H9 (cell line): Measurements from ENCODE around the gene ZNFX1. TPM values are rescaled to one million over a fixed set of nuclear protein-coding genes. Genes with fewer than 3 reads are reported as not detected.

Experiments used
- DNase-seq: peaks from one replicate; pipeline ENCODE4 v3.0.0-alpha.2; 2017
- H2AFZ ChIP-seq: one replicate; pipeline ENCODE4 v1.6.1; 2013; ENCODE audit warnings: mild to moderate bottlenecking, low read length, control low read depth, moderate library complexity
- H2AK5ac ChIP-seq: 2 replicates; pipeline ENCODE4 v1.6.1; 2013; ENCODE audit warnings: low read length, control low read depth, mixed read lengths; ENCODE audit not compliant: insufficient read length
- H2BK120ac ChIP-seq: one replicate; pipeline ENCODE4 v1.6.1; 2013; ENCODE audit warnings: low read depth, mild to moderate bottlenecking, low read length, control low read depth, inconsistent platforms; ENCODE audit not compliant: poor library complexity, severe bottlenecking
- H2BK12ac ChIP-seq: 2 replicates; pipeline ENCODE4 v1.6.1; 2013; ENCODE audit warnings: low read length, control low read depth, mixed read lengths, low read depth; ENCODE audit not compliant: insufficient read length
- H2BK15ac ChIP-seq: 2 replicates; pipeline ENCODE4 v1.6.1; 2013; ENCODE audit warnings: low read depth, low read length, control low read depth
- H2BK20ac ChIP-seq: one replicate; pipeline ENCODE4 v1.6.1; 2013; ENCODE audit warnings: low read depth, mild to moderate bottlenecking, low read length, control low read depth, inconsistent platforms; ENCODE audit not compliant: poor library complexity, severe bottlenecking
- H2BK5ac ChIP-seq: 2 replicates; pipeline ENCODE4 v1.6.1; 2013; ENCODE audit warnings: low read length, control low read depth, mixed read lengths; ENCODE audit not compliant: insufficient read length
- H3K14ac ChIP-seq: 2 replicates; pipeline ENCODE4 v1.6.1; 2013; ENCODE audit warnings: low read length, control low read depth; ENCODE audit not compliant: insufficient read depth
- H3K18ac ChIP-seq: 2 replicates; pipeline ENCODE4 v1.6.1; 2013; ENCODE audit warnings: low read depth, mild to moderate bottlenecking, mixed read lengths, low read length, control low read depth; ENCODE audit not compliant: insufficient read length
- H3K23ac ChIP-seq: 2 replicates; pipeline ENCODE4 v1.6.1; 2013; ENCODE audit warnings: low read length, control low read depth, mixed read lengths, low read depth; ENCODE audit not compliant: insufficient read length
- H3K23me2 ChIP-seq: 2 replicates; pipeline ENCODE4 v1.6.1; 2013; ENCODE audit warnings: low read depth, mild to moderate bottlenecking, mixed read lengths, low read length, control low read depth; ENCODE audit not compliant: insufficient read length, poor library complexity, severe bottlenecking
- H3K27ac ChIP-seq: 2 replicates; pipeline ENCODE4 v1.5.1; 2013; ENCODE audit warnings: low read length, control low read depth, mixed read lengths, low read depth; ENCODE audit not compliant: insufficient read length
- H3K27me3 ChIP-seq: 2 replicates; pipeline ENCODE4 v1.6.1; 2013; ENCODE audit warnings: low read length, control low read depth, inconsistent platforms; ENCODE audit not compliant: insufficient read depth
- H3K4ac ChIP-seq: 2 replicates; pipeline ENCODE4 v1.6.1; 2013; ENCODE audit warnings: low read depth, mild to moderate bottlenecking, control low read depth, inconsistent platforms, low read length, moderate library complexity
- H3K4me1 ChIP-seq: 2 replicates; pipeline ENCODE4 v1.6.1; 2013; ENCODE audit warnings: low read length, control low read depth, inconsistent platforms; ENCODE audit not compliant: insufficient read depth
- H3K4me2 ChIP-seq: 2 replicates; pipeline ENCODE4 v1.6.1; 2013; ENCODE audit warnings: low read length, control low read depth, mixed read lengths; ENCODE audit not compliant: insufficient read length, insufficient read depth
- H3K56ac ChIP-seq: 2 replicates; pipeline ENCODE4 v1.6.1; 2013; ENCODE audit warnings: low read depth, mild to moderate bottlenecking, mixed read lengths, low read length, control low read depth; ENCODE audit not compliant: insufficient read length
- H3K79me1 ChIP-seq: 2 replicates; pipeline ENCODE4 v1.6.1; 2013; ENCODE audit warnings: low read depth, mild to moderate bottlenecking, moderate library complexity, low read length, control low read depth, inconsistent platforms; ENCODE audit not compliant: insufficient read depth, poor library complexity, severe bottlenecking
- H3K79me2 ChIP-seq: 2 replicates; pipeline ENCODE4 v1.6.1; 2013; ENCODE audit warnings: low read length, control low read depth, inconsistent platforms; ENCODE audit not compliant: insufficient read depth
- H3K9ac ChIP-seq: 2 replicates; pipeline ENCODE4 v1.6.1; 2013; ENCODE audit warnings: low read length, control low read depth, mixed read lengths; ENCODE audit not compliant: insufficient read length; ENCODE audit errors: extremely low read depth
- H3K9me3 ChIP-seq: one replicate; pipeline ENCODE4 v1.6.1; 2013; ENCODE audit warnings: low read depth, low read length, inconsistent platforms; ENCODE audit not compliant: control insufficient read depth
- H3T11ph ChIP-seq: one replicate; pipeline ENCODE4 v1.6.1; 2013; ENCODE audit warnings: mild to moderate bottlenecking, low read length, control low read depth, inconsistent platforms
- H4K20me1 ChIP-seq: one replicate; pipeline ENCODE4 v1.6.1; 2013; ENCODE audit not compliant: control insufficient read depth, insufficient read length, insufficient read depth
- H4K5ac ChIP-seq: 2 replicates; pipeline ENCODE4 v1.6.1; 2013; ENCODE audit warnings: low read depth, mild to moderate bottlenecking, mixed read lengths, low read length, control low read depth; ENCODE audit not compliant: insufficient read length
- H4K8ac ChIP-seq: replicated peaks from 2 replicates; pipeline ENCODE4 v1.6.1; 2013; ENCODE audit warnings: low read length, control low read depth, mixed read lengths, low read depth; ENCODE audit not compliant: insufficient read length
- H4K91ac ChIP-seq: 2 replicates; pipeline ENCODE4 v1.6.1; 2013; ENCODE audit warnings: low read depth, mild to moderate bottlenecking, moderate library complexity, mixed read lengths, low read length, control low read depth; ENCODE audit not compliant: insufficient read length
- H3K27ac Mint-ChIP-seq, 3 experiments: 2 replicates in 2 of 3; 3 replicates in 1 of 3; pipeline ENCODE4 v1.8.0; 2020 to 2021; ENCODE audit warnings: mixed read lengths in 3 of 3, mild to moderate bottlenecking in 1 of 3, moderate library complexity in 1 of 3
- H3K27me3 Mint-ChIP-seq: 2 replicates; pipeline ENCODE4 v1.8.0; 2021; ENCODE audit warnings: low read depth, mild to moderate bottlenecking, moderate library complexity, mixed read lengths
- H3K36me3 Mint-ChIP-seq, 3 experiments: 2 replicates in 2 of 3; 3 replicates in 1 of 3; pipeline ENCODE4 v1.8.0; 2020 to 2021; ENCODE audit warnings: low read depth in 3 of 3, mixed read lengths in 3 of 3; ENCODE audit not compliant: insufficient read depth in 1 of 3
- H3K4me1 Mint-ChIP-seq, 2 experiments: 2 replicates each; pipeline ENCODE4 v1.8.0; 2020; ENCODE audit warnings: mixed read lengths in 2 of 2
- H3K4me3 Mint-ChIP-seq, 2 experiments: 2 replicates in 1 of 2; 3 replicates in 1 of 2; pipeline ENCODE4 v1.8.0; 2020 to 2021; ENCODE audit warnings: mild to moderate bottlenecking in 2 of 2, mixed read lengths in 2 of 2, moderate library complexity in 1 of 2
- H3K9me3 Mint-ChIP-seq, 2 experiments: 2 replicates in 1 of 2; 3 replicates in 1 of 2; pipeline ENCODE4 v1.8.0; 2020; ENCODE audit warnings: mild to moderate bottlenecking in 2 of 2, mixed read lengths in 2 of 2, moderate library complexity in 1 of 2
- CTCF ChIP-seq: fragments of 200-600 bp; sonication (generic); conservative IDR thresholded peaks from 3 replicates; pipeline ENCODE4 v1.8.0; 2021; ENCODE audit warnings: antibody characterized with exemption, mild to moderate bottlenecking
- WGBS: extraction: QIAGEN DNeasy Blood & Tissue Kit; methylation state at CpG from one replicate; pipeline ENCODE4 v1.1.7; 2013; ENCODE audit warnings: missing lambda C conversion rate, low lambda C conversion rate, mixed read lengths; ENCODE audit not compliant: insufficient read length; ENCODE audit errors: extremely low coverage; 5-methylcytosine and 5-hydroxymethylcytosine counted together
- total RNA-seq: library from RNA; stranded (reverse); gene quantifications from 2 replicates; pipeline ENCODE4 v1.2.1, GENCODE V29; 2021

Gene ZNFX1
- total RNA-seq, 1 experiment from 2014 or later: 13.3 TPM

GRCh38 chr20:49313283-49313682 is 35.4 kb upstream of the ZNFX1 start:
- TF ChIP-seq CTCF: no peak
- Histone ChIP-seq H3K79me2 (no peaks in the 10 kb centered on the region), H3K14ac (no peak overlapping the region), H4K91ac (no peak overlapping the region), H3T11ph (no peak overlapping the region), H2BK12ac (no peak overlapping the region), H3K9ac (no peak overlapping the region), H2BK5ac (no peak overlapping the region), H4K20me1 (no peaks in the 10 kb centered on the region), H3K4ac (no peak overlapping the region), H4K5ac (no peak overlapping the region), H4K8ac (no peak overlapping the region), H3K4me1 (no peaks in the 10 kb centered on the region), H3K23ac (no peak overlapping the region), H3K56ac (no peak overlapping the region), H3K9me3 (peaks cover 9% of the 10 kb centered on the region), H3K18ac (no peak overlapping the region), H2AK5ac (no peak overlapping the region), H2BK15ac (no peak overlapping the region), H2AFZ (no peak overlapping the region), H3K4me2 (no peak overlapping the region), H3K23me2 (peaks cover 2% of the 10 kb centered on the region), H3K79me1 (no peaks in the 10 kb centered on the region), H2BK20ac (no peak overlapping the region), H3K27me3 (peaks cover 5% of the 10 kb centered on the region; the same call in 1 of the 2 replicates), H3K27ac (no peak overlapping the region), H2BK120ac (no peak overlapping the region)
- Mint-ChIP-seq H3K4me3 (no peak overlapping the region), H3K4me1 (peaks cover 2% of the 10 kb centered on the region in 2 experiments; a peak in 2 of 4 replicates), H3K9me3 (peaks cover 9 to 19% of the 10 kb centered on the region in 2 experiments; a peak in 2 of 5 replicates), H3K36me3 (peaks cover 0 to 2% (median 0%) of the 10 kb centered on the region in 3 experiments; a peak in 2 of 7 replicates), H3K27me3 (peaks cover 69% of the 10 kb centered on the region), H3K27ac (no peak overlapping the region)
- no CpG with 5 or more reads among the region's 2 CpGs for WGBS
- DNase-seq: no peak
